MV-4-11 (cell line): Measurements from ENCODE around the gene RPS19BP1.
"Not testable (repeated sequence)": the region's sequence is repeated elsewhere in the genome, so short reads cannot be mapped to it uniquely, and the experiment has no call there.

Experiments
- DNase-seq: peaks from one replicate; lab custom pipeline; 2025; lab: John Stamatoyannopoulos, UW

The RPS19BP1 gene

GRCh38 chr22:39513791-39514190, 18.8 kb downstream of the RPS19BP1 start:
- no peak for DNase-seq

GRCh38 chr22:39512026-39512425, 20.5 kb downstream of the RPS19BP1 start:
- DNase-seq = no peak

GRCh38 chr22:39511226-39511625, 21.3 kb downstream of the RPS19BP1 start:
- no peak for DNase-seq

- no peak for DNase-seq
Observed at GRCh38 chr22:39510529-39511149, 21.9 kb downstream of the RPS19BP1 start.

GRCh38 chr22:39508393-39508792, 24.2 kb downstream of the RPS19BP1 start:
- DNase-seq = no peak

- not testable (repeated sequence) for DNase-seq
Observed at GRCh38 chr22:39507021-39507420, 25.5 kb downstream of the RPS19BP1 start.

- no peak for DNase-seq
Observed at GRCh38 chr22:39504071-39504470, 28.5 kb downstream of the RPS19BP1 start.

- peak; percentile 37 for DNase-seq
Observed at GRCh38 chr22:39503630-39504029, 28.9 kb downstream of the RPS19BP1 start.

GRCh38 chr22:39502789-39503409, 29.6 kb downstream of the RPS19BP1 start:
- peak; percentile 64 for DNase-seq

GRCh38 chr22:39502109-39502788, 30.3 kb downstream of the RPS19BP1 start, which contains the start of gene MIEF1:
TSS of gene MIEF1 (plus strand) at chr22:39502290. CDS start at chr22:39511295, 9,005 bp downstream.
- DNase-seq = peak; percentile 94

GRCh38 chr22:39501644-39502108, 30.9 kb downstream of the RPS19BP1 start:
- DNase-seq = no peak

- DNase-seq = no peak
Observed at GRCh38 chr22:39500101-39500500, 32.4 kb downstream of the RPS19BP1 start.

- no peak for DNase-seq
Observed at GRCh38 chr22:39498802-39499201, 33.7 kb downstream of the RPS19BP1 start.

- DNase-seq = no peak
Observed at GRCh38 chr22:39498368-39498767, 34.2 kb downstream of the RPS19BP1 start.

- DNase-seq = no peak
Observed at GRCh38 chr22:39497429-39497828, 35.1 kb downstream of the RPS19BP1 start.

GRCh38 chr22:39496131-39496838, 36.3 kb downstream of the RPS19BP1 start:
- peak; percentile 74 for DNase-seq

- DNase-seq = peak; percentile 55
Observed at GRCh38 chr22:39494471-39495120, 38.0 kb downstream of the RPS19BP1 start.

- DNase-seq = no peak
Observed at GRCh38 chr22:39493759-39494158, 38.8 kb downstream of the RPS19BP1 start.

- no peak for DNase-seq
Observed at GRCh38 chr22:39492186-39492585, 40.4 kb downstream of the RPS19BP1 start.

GRCh38 chr22:39491696-39492095, 40.9 kb downstream of the RPS19BP1 start:
- DNase-seq = no peak

GRCh38 chr22:39490966-39491680, 41.4 kb downstream of the RPS19BP1 start:
- no peak for DNase-seq
